Endodermal cell (in vitro differentiated cells): ENCODE measurements around the gene LGI2. TPM values are rescaled to one million over a fixed set of nuclear protein-coding genes. Genes with fewer than 3 reads are reported as not detected.

ENCODE experiments used
- DNase-seq: peaks from one replicate; pipeline ENCODE4 v3.0.0-alpha.2; 2017
- H3K27ac ChIP-seq: 2 replicates; pipeline ENCODE4 v1.5.1; 2013; ENCODE audit warnings: mild to moderate bottlenecking, low read depth, low read length, moderate library complexity
- H3K27me3 ChIP-seq: 2 replicates; pipeline ENCODE4 v1.6.1; 2013; ENCODE audit warnings: mild to moderate bottlenecking, low read length, moderate library complexity; ENCODE audit not compliant: insufficient read depth, control insufficient read depth, poor library complexity, severe bottlenecking
- H3K36me3 ChIP-seq: 2 replicates; pipeline ENCODE4 v1.7.0; 2013; ENCODE audit warnings: mild to moderate bottlenecking, low read length, moderate library complexity; ENCODE audit not compliant: control insufficient read depth, insufficient read depth
- H3K4me1 ChIP-seq: one replicate; pipeline ENCODE4 v1.7.0; 2013; ENCODE audit warnings: low read length; ENCODE audit not compliant: control insufficient read depth, insufficient read depth
- H3K4me3 ChIP-seq: 2 replicates; pipeline ENCODE4 v1.5.1; 2013; ENCODE audit warnings: mild to moderate bottlenecking, low read length, moderate library complexity
- H3K9ac ChIP-seq: 2 replicates; pipeline ENCODE4 v1.6.1; 2013; ENCODE audit warnings: mild to moderate bottlenecking, low read length, moderate library complexity; ENCODE audit not compliant: poor library complexity, severe bottlenecking; ENCODE audit errors: extremely low read depth
- H3K9me3 ChIP-seq: 2 replicates; pipeline ENCODE4 v1.6.1; 2013; ENCODE audit warnings: mild to moderate bottlenecking, low read length, moderate library complexity; ENCODE audit not compliant: control insufficient read depth
- H3K27ac Mint-ChIP-seq: 2 replicates; pipeline ENCODE4 v1.8.0; 2020; ENCODE audit warnings: mixed read lengths
- H3K27me3 Mint-ChIP-seq: 2 replicates; pipeline ENCODE4 v1.8.0; 2021; ENCODE audit warnings: mild to moderate bottlenecking, mixed read lengths; ENCODE audit not compliant: insufficient read depth
- H3K36me3 Mint-ChIP-seq: 2 replicates; pipeline ENCODE4 v1.8.0; 2020; ENCODE audit warnings: low read depth, mixed read lengths
- H3K4me1 Mint-ChIP-seq: 2 replicates; pipeline ENCODE4 v1.8.0; 2020; ENCODE audit warnings: mixed read lengths
- H3K4me3 Mint-ChIP-seq: 2 replicates; pipeline ENCODE4 v1.8.0; 2020; ENCODE audit warnings: mild to moderate bottlenecking, moderate library complexity, mixed read lengths
- H3K9me3 Mint-ChIP-seq: 2 replicates; pipeline ENCODE4 v1.8.0; 2020; ENCODE audit warnings: mild to moderate bottlenecking, mixed read lengths
- CTCF ChIP-seq: fragments of 200-600 bp; sonication (generic); conservative IDR thresholded peaks from 2 replicates; pipeline ENCODE4 v1.5.0; 2021; ENCODE audit warnings: antibody characterized with exemption, mild to moderate bottlenecking
- WGBS, 2 experiments: methylation state at CpG; one replicate each; pipeline versions ENCODE4 v1.1.5 to v1.1.7; 2013; ENCODE audit warnings: missing lambda C conversion rate in 2 of 2, mixed read lengths in 1 of 2; ENCODE audit not compliant: insufficient coverage in 1 of 2, insufficient read length in 1 of 2; 5-methylcytosine and 5-hydroxymethylcytosine counted together
- total RNA-seq, 2 donors: library from RNA; stranded (reverse); fragmentation: NEBNext Ultra II Directional in 1 of 2; extraction: Animal tissue kit (Norgen Biotek cat#: 25700) in 1 of 2; gene quantifications; 2 replicates in 1 of 2; 3 replicates in 1 of 2; pipeline ENCODE4 v1.2.1, GENCODE V29; 2021

LGI2 gene
- total RNA-seq, 2 donors from 2014 or later = 6.5 to 15.9 TPM

GRCh38 chr4:24968278-24968677 is 62.5 kb downstream of the LGI2 start:
- peaks cover 34% of the 10 kb centered on the region for H3K9me3 Mint-ChIP-seq
- H3K36me3 ChIP-seq = no peaks in the 10 kb centered on the region
- H3K9me3 ChIP-seq = peaks cover 27% of the 10 kb centered on the region
- H3K36me3 Mint-ChIP-seq = no peaks in the 10 kb centered on the region
- H3K4me3 ChIP-seq = no peak overlapping the region
- peak; percentile 9 for DNase-seq
- no peaks in the 10 kb centered on the region for H3K27me3 ChIP-seq
- peaks cover 6% of the 10 kb centered on the region for H3K4me1 Mint-ChIP-seq
- H3K27ac Mint-ChIP-seq = no peak overlapping the region
- no peaks in the 10 kb centered on the region for H3K4me1 ChIP-seq
- no peak overlapping the region for H3K4me3 Mint-ChIP-seq
- WGBS, 2 experiments = 92 to 96% methylated on average over 6 of the region's 6 CpGs
- no peak overlapping the region for H3K9ac ChIP-seq
- no peak overlapping the region for H3K27ac ChIP-seq
- H3K27me3 Mint-ChIP-seq = peaks cover 1% of the 10 kb centered on the region
- no peak for TF ChIP-seq CTCF

- H3K4me1 Mint-ChIP-seq = peaks cover 6% of the 10 kb centered on the region
- Histone ChIP-seq H3K27me3 (no peaks in the 10 kb centered on the region), H3K9me3 (peaks cover 28% of the 10 kb centered on the region), H3K36me3 (no peaks in the 10 kb centered on the region), H3K4me3 (no peak overlapping the region), H3K4me1 (no peaks in the 10 kb centered on the region), H3K27ac (no peak overlapping the region), H3K9ac (no peak overlapping the region)
- TF ChIP-seq CTCF = no peak
- 89 to 91% methylated on average over 4 of the region's 4 CpGs for WGBS, 2 experiments
- H3K9me3 Mint-ChIP-seq = peaks cover 37% of the 10 kb centered on the region
- H3K27ac Mint-ChIP-seq = no peak overlapping the region
- no peak overlapping the region for H3K4me3 Mint-ChIP-seq
- no peak for DNase-seq
- H3K27me3 Mint-ChIP-seq = peaks cover 1% of the 10 kb centered on the region
- H3K36me3 Mint-ChIP-seq = no peaks in the 10 kb centered on the region
Measured at GRCh38 chr4:24967346-24967745, 63.4 kb downstream of the LGI2 start.

- Mint-ChIP-seq H3K36me3 (no peaks in the 10 kb centered on the region), H3K27ac (no peak overlapping the region), H3K9me3 (peaks cover 37% of the 10 kb centered on the region), H3K4me1 (no peaks in the 10 kb centered on the region), H3K4me3 (no peak overlapping the region), H3K27me3 (peaks cover 1% of the 10 kb centered on the region)
- H3K4me3 ChIP-seq = peak overlapping the region; percentile 58
- DNase-seq = peak; percentile 13
- no peaks in the 10 kb centered on the region for H3K36me3 ChIP-seq
- H3K27ac ChIP-seq = no peak overlapping the region
- H3K9ac ChIP-seq = no peak overlapping the region
- H3K9me3 ChIP-seq = peaks cover 28% of the 10 kb centered on the region
- whole genome bisulfite sequencing, 2 experiments = 80 to 82% methylated on average over 7 of the region's 7 CpGs
- no peak for TF ChIP-seq CTCF
- no peaks in the 10 kb centered on the region for H3K27me3 ChIP-seq
- no peaks in the 10 kb centered on the region for H3K4me1 ChIP-seq
Measured at GRCh38 chr4:24966076-24966475, 64.7 kb downstream of the LGI2 start.
